ENCODE results near the gene RNF180.

DNA sequence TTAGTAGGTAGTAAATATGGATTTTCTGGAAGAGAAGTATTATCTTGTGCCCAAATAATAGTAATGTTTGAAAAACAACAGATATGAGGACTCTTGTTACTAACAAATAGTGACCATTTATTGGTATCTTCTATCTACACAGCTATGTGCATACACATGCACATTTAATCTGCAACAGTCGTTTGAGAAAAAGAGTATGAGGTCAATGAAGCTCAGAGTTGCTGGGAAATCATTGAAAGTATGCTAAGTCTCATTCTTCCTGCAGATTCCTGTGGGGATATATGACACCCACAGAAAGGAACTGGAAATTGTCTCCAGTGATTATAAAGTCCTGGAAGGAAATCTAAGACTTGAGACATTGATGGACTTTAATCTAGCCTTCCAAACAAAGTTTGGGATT is 40.1 kb upstream of the RNF180 start:
- TF ChIP-seq CTCF (IDR thresholded peaks at IDR 0.05) = no peak
- no peak for TF ChIP-seq POLR2AphosphoS5 (IDR thresholded peaks at IDR 0.05; ENCODE audit: low read depth, low read length)
- no peak for TF ChIP-seq REST (IDR thresholded peaks at IDR 0.05; ENCODE audit: insufficient read depth in 1 of 2, low read depth in 2 of 2, low read length in 1 of 2)

Measured in Panc1 (cell line).